GM21447 (cell line): ENCODE results near the gene ANKS4B.
"Not testable (repeated sequence)": the region's sequence is repeated elsewhere in the genome, so short reads cannot be mapped to it uniquely, and the experiment has no call there.

ENCODE experiments used
- ATAC-seq: cut with Tn5 transposase; IDR thresholded peaks from one replicate; pipeline ENCODE4 v1.9.1; 2021; ENCODE audit not compliant: unreplicated experiment

The ANKS4B gene

GRCh38 chr16:21233521-21234150 is at the start of gene ANKS4B:
ANKS4B (plus strand) TSS chr16:21233699; CDS start chr16:21233738, 39 bp downstream.
- ATAC-seq, result no peak

- no peak for ATAC-seq
Observed at GRCh38 chr16:21183995-21184394, 49.5 kb upstream of the ANKS4B start.

- no peak for ATAC-seq
Observed at GRCh38 chr16:21184834-21185233, 48.7 kb upstream of the ANKS4B start.

GRCh38 chr16:21185659-21186325 is 47.7 kb upstream of the ANKS4B start:
- no peak for ATAC-seq

GRCh38 chr16:21186326-21186691 is 47.2 kb upstream of the ANKS4B start:
- no peak for ATAC-seq

GRCh38 chr16:21189311-21189710 is 44.2 kb upstream of the ANKS4B start:
- ATAC-seq, result no peak

- ATAC-seq, result no peak
Observed at GRCh38 chr16:21190013-21190412, 43.5 kb upstream of the ANKS4B start.

GRCh38 chr16:21190599-21190998 is 42.9 kb upstream of the ANKS4B start:
- no peak for ATAC-seq

GRCh38 chr16:21192991-21193390 is 40.5 kb upstream of the ANKS4B start:
- no peak for ATAC-seq

- ATAC-seq, result no peak
Observed at GRCh38 chr16:21194771-21195301, 38.7 kb upstream of the ANKS4B start.

GRCh38 chr16:21195330-21195729 is 38.2 kb upstream of the ANKS4B start:
- ATAC-seq, result not testable (repeated sequence)

GRCh38 chr16:21197112-21197511 is 36.4 kb upstream of the ANKS4B start:
- no peak for ATAC-seq

- no peak for ATAC-seq
Observed at GRCh38 chr16:21197621-21198020, 35.9 kb upstream of the ANKS4B start.

GRCh38 chr16:21199607-21200218 is 33.8 kb upstream of the ANKS4B start:
- ATAC-seq, result no peak

- no peak for ATAC-seq
Observed at GRCh38 chr16:21203155-21203797, 30.2 kb upstream of the ANKS4B start.

GRCh38 chr16:21205303-21205702 is 28.2 kb upstream of the ANKS4B start:
- ATAC-seq, result no peak

- no peak for ATAC-seq
Observed at GRCh38 chr16:21206550-21206949, 26.9 kb upstream of the ANKS4B start.

- ATAC-seq, result no peak
Observed at GRCh38 chr16:21208446-21209230, 24.9 kb upstream of the ANKS4B start.

GRCh38 chr16:21211486-21211885 is 22.0 kb upstream of the ANKS4B start, which contains the start of gene ZP2:
ZP2 (minus strand) TSS chr16:21211574; CDS start chr16:21211547, 27 bp downstream.
- ATAC-seq, result no peak

GRCh38 chr16:21214086-21214485 is 19.4 kb upstream of the ANKS4B start:
- ATAC-seq, result no peak

- ATAC-seq, result no peak
Observed at GRCh38 chr16:21217121-21217520, 16.4 kb upstream of the ANKS4B start.
